CD4-positive, alpha-beta T cell (primary cell): ENCODE measurements around the gene COL4A6. TPM values are rescaled to one million over a fixed set of nuclear protein-coding genes. Genes with fewer than 3 reads are reported as not detected.

ENCODE experiments used
- ATAC-seq: fragments of 200-7000 bp; cut with Tn5 transposase; one replicate; pipeline ENCODE4 v1.10.0; 2022; ENCODE audit warnings: mild to moderate bottlenecking; ENCODE audit not compliant: poor library complexity
- CTCF ChIA-PET: fragments of 350-600 bp; sonication (Branson Sonifier 250); formaldehyde crosslinking; loops from one replicate; lab custom pipeline; 2021; ENCODE audit warnings: antibody characterized with exemption, inconsistent platforms; lab: Charles Lee
- POLR2A ChIA-PET: fragments of 350-600 bp; sonication (Branson Sonifier 250); formaldehyde crosslinking; loops from one replicate; lab custom pipeline; 2021; ENCODE audit warnings: antibody characterized with exemption, inconsistent platforms; lab: Charles Lee
- DNase-seq, 14 experiments: peaks; one replicate each; pipeline ENCODE4 v3.0.0-alpha.2; 2013 to 2020; ENCODE audit warnings: mixed read lengths in 2 of 14
- H3K27ac ChIP-seq, 2 donors: one replicate each; pipeline versions ENCODE4 v1.5.1 to v1.7.0; 2013; ENCODE audit warnings: low read length in 2 of 2, low read depth in 1 of 2, mild to moderate bottlenecking in 1 of 2
- H3K27me3 ChIP-seq, 2 experiments: 1 replicate in 1 of 2; 2 replicates in 1 of 2; pipeline versions ENCODE4 v1.6.1 to v1.7.0; 2013; ENCODE audit warnings: low read length in 2 of 2, control low read depth in 1 of 2, mild to moderate bottlenecking in 1 of 2, moderate library complexity in 1 of 2; ENCODE audit not compliant: insufficient read depth in 2 of 2, control insufficient read depth in 1 of 2
- H3K36me3 ChIP-seq: one replicate; pipeline ENCODE4 v1.6.1; 2013; ENCODE audit warnings: low read length, control low read depth; ENCODE audit not compliant: insufficient read depth
- H3K4me1 ChIP-seq: one replicate; pipeline ENCODE4 v1.6.1; 2013; ENCODE audit warnings: low read length, control low read depth; ENCODE audit not compliant: insufficient read depth
- H3K4me3 ChIP-seq: one replicate; pipeline ENCODE4 v1.5.1; 2013; ENCODE audit warnings: mild to moderate bottlenecking, low read length, moderate library complexity
- H3K9me3 ChIP-seq, 2 experiments: 1 replicate in 1 of 2; 2 replicates in 1 of 2; pipeline versions ENCODE4 v1.6.1 to v1.7.0; 2013; ENCODE audit warnings: low read length in 2 of 2, mild to moderate bottlenecking in 2 of 2, control low read depth in 1 of 2, moderate library complexity in 1 of 2; ENCODE audit not compliant: control insufficient read depth in 1 of 2, insufficient read depth in 1 of 2
- H3K27ac Mint-ChIP-seq: one replicate; pipeline ENCODE4 v1.8.0; 2020; ENCODE audit warnings: mixed read lengths
- H3K27me3 Mint-ChIP-seq: one replicate; pipeline ENCODE4 v1.8.0; 2021; ENCODE audit warnings: mixed read lengths
- H3K36me3 Mint-ChIP-seq: one replicate; pipeline ENCODE4 v1.8.0; 2021; ENCODE audit warnings: low read depth, mixed read lengths
- H3K4me1 Mint-ChIP-seq: one replicate; pipeline ENCODE4 v1.8.0; 2021; ENCODE audit warnings: low read depth, mixed read lengths
- H3K4me3 Mint-ChIP-seq: one replicate; pipeline ENCODE4 v1.8.0; 2020; ENCODE audit warnings: mild to moderate bottlenecking, mixed read lengths
- H3K9me3 Mint-ChIP-seq: one replicate; pipeline ENCODE4 v1.8.0; 2020; ENCODE audit warnings: mixed read lengths
- CTCF ChIP-seq: fragments of 200-600 bp; IDR thresholded peaks from one replicate; pipeline ENCODE4 v1.8.0; 2022; ENCODE audit warnings: antibody characterized with exemption, mild to moderate bottlenecking
- intact Hi-C, 2 experiments: fragments of 100-400 bp; cut with DNase I in 1 of 2; cut with micrococcal nuclease in 1 of 2; formaldehyde crosslinking; loops; one replicate each; pipeline versions ENCODE4 v1.15.1 to v1.9.0; 2023 to 2025; cut with DNase I, micrococcal nuclease
- total RNA-seq, 174 experiments: library from RNA in 2 of 174; stranded (reverse) in 2 of 174; gene quantifications; one replicate each; pipeline ENCODE4 v1.2.3 and lab custom pipeline; 2021 to 2026

COL4A6 gene
- total RNA-seq, 2 experiments from 2014 or later = not detected

GRCh38 chrX:108168961-108169740, 269.1 kb downstream of the COL4A6 start:
- no peak for ATAC-seq
- CTCF ChIA-PET = no interaction called here
- Histone ChIP-seq H3K4me1 (no peaks in the 10 kb centered on the region), H3K9me3 (no peaks in the 10 kb centered on the region), H3K36me3 (no peaks in the 10 kb centered on the region), H3K4me3 (no peak overlapping the region), H3K27me3 (no peaks in the 10 kb centered on the region), H3K27ac (no peak overlapping the region)
- Mint-ChIP-seq H3K27me3 (no peaks in the 10 kb centered on the region), H3K9me3 (no peaks in the 10 kb centered on the region), H3K4me3 (no peak overlapping the region), H3K36me3 (no peaks in the 10 kb centered on the region), H3K27ac (no peak overlapping the region), H3K4me1 (no peaks in the 10 kb centered on the region)
- intact Hi-C loops = no loop called here
- no peak for TF ChIP-seq CTCF
- POLR2A ChIA-PET = no interaction called here
- DNase-seq = no peak

GRCh38 chrX:108167211-108167872, 270.9 kb downstream of the COL4A6 start:
- H3K4me3 Mint-ChIP-seq = no peak overlapping the region

More at GRCh38 chrX:108167211-108167872, 270.9 kb downstream of the COL4A6 start:
- Histone ChIP-seq H3K4me3 (no peak overlapping the region), H3K4me1 (no peaks in the 10 kb centered on the region), H3K27me3 (no peaks in the 10 kb centered on the region), H3K27ac (no peak overlapping the region), H3K9me3 (no peaks in the 10 kb centered on the region), H3K36me3 (no peaks in the 10 kb centered on the region)
- intact Hi-C loops = no loop called here
- no peaks in the 10 kb centered on the region for H3K27me3 Mint-ChIP-seq
- ChIA-PET CTCF (no interaction called here), POLR2A (no interaction called here)
- no peaks in the 10 kb centered on the region for H3K9me3 Mint-ChIP-seq
- no peak for TF ChIP-seq CTCF
- no peak for DNase-seq
- no peaks in the 10 kb centered on the region for H3K36me3 Mint-ChIP-seq
- no peak for ATAC-seq
- H3K27ac Mint-ChIP-seq = no peak overlapping the region
- no peaks in the 10 kb centered on the region for H3K4me1 Mint-ChIP-seq
